ENCODE data around the gene LRP1B.
"Not testable (repeated sequence)": the region's sequence is repeated elsewhere in the genome, so short reads cannot be mapped to it uniquely, and the experiment has no call there.

The LRP1B gene

DNA sequence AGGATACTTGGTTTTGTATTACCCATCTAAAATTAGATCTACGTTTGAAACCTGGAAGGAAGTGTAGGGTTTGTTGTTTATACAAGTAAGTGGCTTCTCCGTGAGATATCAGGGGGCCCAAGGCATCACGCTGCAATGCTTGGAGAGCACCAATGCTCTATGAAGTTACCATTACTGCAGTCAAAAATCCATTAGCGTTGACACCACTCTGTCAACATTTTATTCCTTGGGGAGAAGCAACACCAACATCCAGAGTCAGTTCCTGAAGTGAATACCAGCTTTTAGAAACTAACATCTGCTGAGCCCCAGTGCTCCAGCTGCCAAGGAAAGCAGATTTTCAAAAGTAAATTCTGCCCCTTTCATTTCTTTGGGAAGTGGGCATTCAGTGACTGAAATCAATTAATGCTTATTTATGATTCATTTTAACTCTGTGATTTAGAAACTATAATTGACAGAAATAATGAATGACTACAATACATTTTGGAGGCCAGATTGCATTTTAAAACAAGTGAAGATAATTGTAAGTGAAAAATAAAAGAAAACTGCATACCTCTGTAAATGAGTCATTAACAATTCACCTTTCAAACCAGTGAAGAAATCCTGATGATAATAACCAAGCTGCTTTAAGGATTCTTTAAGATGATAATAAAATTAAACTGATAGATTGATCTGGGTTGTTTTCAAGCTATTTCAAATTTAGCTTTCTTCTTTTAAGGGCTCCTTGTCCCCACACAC lies 30.5 kb downstream of the LRP1B start:
- DNase-seq, result no peak

DNA sequence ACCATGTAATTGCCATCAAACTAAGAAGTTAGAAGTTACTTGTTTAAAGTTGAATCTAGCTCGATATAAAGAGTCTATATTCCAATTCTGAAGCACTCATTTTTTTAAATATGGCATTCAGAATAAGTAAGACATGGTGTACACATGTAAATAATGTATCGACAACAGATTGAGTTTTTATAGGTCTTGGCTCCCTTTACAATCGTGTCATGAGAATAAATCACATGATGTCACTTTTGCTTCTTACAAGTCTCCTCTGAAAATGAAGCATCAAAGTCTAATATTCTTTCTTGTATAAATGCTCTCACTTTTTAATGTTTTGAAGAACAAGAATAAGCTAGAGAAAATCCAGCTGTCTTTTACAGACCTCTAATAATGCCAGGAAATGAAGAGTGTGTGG lies 33.1 kb downstream of the LRP1B start:
- no peak for DNase-seq

DNA sequence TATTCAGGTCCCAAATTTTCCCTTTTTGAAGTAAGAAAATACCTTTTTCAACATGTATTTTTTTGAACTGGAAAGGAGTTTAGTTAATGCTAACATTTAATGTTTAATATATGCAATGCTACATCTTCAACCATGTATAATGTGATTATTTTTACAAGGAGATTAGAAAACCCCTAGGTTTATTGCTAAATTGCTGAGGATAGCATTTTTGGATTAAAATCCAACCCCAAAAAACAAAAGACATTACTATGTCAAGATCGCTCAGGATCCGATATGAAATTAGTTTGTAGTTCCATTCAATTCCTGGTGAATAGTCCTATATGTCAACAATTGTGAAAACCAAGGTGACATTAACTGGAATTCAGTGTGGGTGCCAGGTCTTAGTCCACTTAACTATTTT lies 35.2 kb downstream of the LRP1B start:
- no peak for DNase-seq

DNA sequence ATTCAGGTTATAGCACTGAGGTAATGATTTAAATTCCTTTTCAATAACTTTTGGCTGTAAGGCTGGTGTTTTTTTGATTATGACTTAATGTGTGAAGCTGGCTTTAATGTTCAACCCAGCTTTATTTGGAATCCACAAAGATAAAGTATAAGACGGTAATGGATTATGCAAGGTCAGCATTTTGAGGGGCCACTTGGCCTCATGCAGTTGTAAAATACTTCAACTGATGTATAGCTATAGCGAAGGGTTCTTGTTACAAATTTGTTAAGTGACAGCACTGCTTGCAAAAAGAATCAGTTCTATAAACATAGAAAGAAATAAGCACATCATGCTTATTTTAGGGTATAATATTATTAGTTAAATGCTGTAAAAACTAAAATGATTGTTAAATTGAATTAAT lies 36.6 kb downstream of the LRP1B start:
- no peak for DNase-seq

DNA sequence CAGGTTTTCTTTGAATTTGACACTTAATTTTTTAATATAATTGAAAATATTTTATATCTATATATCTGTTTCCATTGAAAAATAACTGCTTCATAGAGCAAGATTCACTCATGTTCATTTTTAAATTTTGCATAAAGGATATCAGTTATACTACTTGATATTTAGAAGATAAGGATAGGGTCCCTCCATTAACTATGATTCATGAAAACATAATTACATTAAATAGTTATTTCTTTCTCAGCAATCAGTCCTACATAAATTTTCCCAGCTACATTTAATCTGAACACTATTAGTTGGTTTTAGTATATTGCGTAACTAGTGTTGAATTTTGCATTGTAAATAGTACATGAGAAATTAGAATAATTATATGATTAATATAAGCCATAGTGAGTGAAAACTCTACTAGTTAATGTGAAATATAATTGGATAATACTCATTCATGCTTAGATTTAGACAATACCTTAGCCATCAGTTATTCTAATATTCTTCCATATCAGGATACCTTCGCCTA lies 42.7 kb downstream of the LRP1B start:
- DNase-seq, result no peak

DNA sequence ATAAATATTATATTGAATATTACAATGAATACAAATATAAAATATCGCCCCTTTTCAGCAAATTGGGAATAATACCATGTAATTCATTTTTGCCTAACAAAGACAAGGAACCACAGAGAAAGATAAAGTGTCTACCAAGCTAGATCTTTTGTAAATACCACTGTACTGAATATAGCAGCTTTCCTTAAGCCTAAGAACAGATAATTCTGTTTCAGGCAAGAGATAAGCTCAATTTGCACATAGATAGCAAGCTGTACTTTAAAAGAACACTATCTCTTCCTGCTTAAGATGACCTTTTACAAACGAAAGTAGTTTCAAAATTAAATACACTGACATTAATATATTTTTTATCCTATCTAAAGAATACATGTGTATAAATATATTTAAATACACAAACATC lies 43.2 kb downstream of the LRP1B start:
- not testable (repeated sequence) for DNase-seq

DNA sequence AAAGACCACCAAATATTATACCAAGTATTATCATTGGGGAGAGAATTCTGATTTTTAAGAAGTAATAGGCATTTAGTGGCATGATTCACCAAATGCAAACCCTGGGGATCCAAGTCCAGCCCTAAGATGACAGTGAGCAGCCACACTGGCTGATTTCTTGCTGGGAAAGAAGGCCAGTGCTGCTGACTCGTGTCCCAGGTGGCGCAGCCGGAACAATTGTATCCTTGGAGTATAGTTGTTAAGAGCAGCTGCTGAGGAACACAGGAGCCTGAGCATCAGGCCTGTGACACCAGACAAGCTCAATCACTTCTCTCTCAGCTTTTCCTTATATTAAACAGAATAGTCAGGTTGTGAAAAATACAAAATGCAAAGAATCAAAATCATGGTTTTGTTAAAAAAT lies 48.4 kb downstream of the LRP1B start:
- no peak for DNase-seq

DNA sequence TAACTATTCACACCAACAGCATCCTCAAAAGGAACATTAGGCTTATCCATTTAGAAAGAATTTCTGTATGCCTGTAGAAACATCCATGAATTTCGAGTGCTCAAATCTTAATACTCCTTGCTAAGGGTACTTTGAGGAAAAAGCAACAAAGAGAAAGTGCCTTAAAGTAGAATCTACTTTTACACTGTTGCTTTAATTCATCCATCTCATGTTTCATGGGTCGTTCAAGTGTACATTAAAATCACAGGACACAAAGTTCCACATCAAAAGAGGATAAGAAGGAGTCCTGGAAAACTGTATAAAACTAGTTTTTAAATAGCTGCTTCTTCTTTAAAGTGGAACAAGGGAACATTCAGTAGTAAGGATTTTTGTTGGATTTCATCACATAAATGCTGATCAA lies 54.5 kb downstream of the LRP1B start:
- no peak for DNase-seq

DNA sequence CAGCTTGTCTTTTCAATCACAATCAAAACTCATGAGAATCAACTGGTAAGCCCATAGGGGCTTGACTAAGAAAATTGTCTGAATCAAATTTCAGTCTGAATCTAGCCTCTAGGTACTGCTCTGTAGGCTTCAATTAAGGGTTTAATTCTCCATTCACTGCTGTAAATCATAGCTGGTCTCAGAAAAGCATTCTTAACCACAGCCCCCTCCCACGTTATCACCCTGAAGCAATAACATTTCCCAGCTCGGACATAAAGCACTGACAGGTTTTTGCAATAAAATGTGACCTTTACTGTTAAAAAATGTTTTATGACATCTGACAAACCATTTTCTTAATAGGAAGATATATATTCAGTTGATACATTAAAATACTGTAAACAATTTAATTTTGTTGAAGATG lies 55.0 kb downstream of the LRP1B start:
- no peak for DNase-seq

DNA sequence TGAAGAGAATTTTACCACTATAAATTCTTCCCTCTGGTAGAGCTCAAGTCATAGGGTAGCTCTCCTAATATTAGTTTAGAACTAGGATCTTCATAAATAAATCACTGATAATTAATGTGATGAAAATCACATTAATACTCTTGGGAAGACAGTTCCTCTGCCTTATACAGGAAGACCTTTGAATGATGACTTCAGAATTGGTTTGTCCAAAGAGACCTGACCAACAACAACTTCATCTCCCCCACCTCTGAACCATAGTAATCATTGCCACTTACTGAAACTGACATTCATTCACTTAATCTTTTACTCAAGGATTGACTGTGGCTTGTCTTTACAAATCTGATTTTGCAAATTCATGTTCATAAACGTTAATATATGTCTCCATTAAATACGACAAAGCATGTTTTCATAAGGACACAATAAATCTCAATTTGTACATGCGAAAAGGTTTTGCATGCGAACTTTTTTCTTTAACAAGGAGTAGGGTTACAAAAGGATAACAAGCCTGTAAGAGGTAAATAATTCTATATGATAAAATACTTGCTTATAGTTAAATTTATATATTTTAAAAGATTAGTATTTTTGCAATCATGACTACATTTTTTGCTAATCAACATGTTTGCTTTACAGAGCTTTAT lies 61.4 kb downstream of the LRP1B start:
- DNase-seq, result no peak

DNA sequence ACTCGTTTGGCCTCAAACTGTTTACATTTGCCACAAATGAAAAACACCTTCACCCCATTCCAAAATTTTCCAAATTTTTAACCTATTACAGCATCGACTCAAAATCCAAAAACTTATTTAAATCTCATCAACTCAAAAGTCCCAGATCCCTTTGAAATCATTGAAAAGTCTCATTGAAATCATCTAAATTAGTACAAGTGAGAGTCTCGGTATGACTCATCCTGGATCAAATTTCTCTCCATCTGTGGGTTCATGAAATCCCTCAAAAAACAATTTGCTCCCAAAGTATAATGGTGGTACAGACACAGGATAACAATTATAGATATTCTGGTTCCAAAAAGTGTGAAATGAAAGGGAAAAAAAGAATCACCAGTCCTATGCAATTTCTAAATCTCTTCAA lies 65.1 kb downstream of the LRP1B start:
- DNase-seq, result no peak

DNA sequence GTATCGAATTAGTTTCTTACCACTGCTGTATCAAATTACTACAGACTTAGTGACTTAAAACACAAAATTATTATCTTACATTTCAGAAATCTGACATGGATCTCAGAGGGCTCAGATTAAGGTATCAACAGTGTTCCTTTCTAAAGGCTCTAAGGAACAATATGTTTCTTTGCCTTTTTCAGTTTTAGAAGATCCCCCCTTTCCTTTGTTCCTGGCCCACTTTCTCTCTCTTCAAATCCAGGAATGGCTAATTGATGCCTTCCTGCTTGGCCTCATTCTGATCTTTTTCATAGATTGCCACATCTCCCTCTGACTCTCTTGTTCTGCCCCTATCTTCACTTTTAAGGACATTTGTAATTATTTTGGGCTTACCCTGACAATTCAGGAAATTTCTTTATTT lies 65.7 kb downstream of the LRP1B start:
- DNase-seq, result no peak

DNA sequence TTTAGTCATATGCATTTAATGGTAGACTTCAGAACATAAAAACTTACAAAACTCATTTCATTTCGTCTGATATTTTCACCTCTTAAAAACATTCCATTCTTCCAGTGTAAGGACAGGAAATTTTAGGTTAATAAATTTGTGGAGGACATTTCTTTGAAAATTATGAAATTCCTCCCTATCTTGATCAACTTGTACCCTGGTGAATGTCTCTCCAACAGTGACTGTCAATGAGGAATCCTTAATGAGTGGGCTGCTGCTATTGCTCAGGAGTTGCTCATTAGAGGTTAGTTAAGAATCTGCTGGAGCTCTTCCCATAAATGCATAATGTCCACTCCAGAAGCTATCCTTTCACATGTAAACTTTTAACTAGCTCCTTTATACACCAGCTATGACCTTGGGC lies 69.1 kb downstream of the LRP1B start:
- no peak for DNase-seq

DNA sequence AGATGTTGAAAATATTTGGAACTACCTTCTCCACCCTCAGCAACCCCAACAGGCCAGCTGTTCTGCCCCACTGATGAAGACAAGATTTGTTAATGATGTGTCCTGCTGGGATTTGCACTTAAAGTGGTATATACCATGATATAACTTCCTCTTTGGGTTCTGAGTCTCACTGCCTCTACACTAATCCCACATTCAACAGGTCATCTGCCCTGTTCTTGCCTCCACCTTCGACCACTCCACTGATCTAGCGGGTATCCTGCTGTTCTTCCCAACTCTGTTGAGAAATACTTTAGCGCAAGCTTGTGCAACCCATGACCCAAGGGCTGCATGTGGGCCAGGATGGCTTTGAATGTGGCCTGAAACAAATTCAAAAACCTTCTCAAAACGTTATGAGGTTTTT lies 72.7 kb downstream of the LRP1B start:
- no peak for DNase-seq

DNA sequence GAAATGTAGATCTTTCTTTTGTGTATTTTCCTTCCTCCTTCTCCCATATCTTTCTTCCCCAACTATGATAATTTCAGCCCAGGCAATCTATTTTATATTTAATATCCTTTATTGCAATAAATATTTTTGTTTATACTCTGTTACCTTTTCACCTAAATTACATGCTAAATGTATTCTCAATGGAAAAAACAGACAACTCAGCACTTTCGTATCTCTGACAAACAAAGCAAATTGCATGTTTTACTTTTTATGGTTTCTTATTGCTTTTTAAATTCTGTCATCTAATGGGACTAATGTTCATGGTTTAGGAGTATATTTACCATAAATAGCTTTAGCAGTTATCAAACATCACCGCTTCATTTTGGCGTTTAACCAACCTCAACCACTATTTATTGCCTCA lies 74.0 kb downstream of the LRP1B start:
- DNase-seq, result no peak

DNA sequence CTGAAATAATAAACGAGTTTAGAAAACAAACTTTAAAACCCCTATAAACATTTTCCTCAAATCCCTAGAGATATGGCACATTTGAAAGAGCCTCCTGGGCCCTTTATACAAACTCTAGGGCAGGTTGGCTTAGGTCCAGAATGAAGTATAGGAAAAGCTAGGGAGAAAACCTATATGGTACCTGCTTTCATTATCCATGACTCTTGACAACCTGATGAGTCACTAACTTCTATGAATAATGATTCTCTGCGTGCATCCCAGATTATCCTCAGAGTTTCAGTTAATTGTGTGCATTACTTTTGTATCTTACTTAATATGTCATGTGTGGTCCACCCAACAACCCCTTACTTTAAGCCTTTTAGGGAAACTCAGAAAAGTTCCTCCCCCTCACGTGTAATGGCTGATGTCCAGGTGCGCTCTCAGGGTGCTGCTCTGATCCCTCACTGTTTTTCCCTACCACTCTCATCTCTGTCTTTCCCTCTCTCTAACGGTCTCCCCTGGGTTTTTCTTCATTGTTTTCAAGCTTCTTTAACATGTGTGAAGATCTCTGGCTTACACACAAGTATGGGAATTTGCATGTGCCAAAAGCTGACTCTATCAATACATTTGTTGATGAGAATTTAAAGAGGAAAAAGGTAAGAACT lies 78.5 kb downstream of the LRP1B start:
- DNase-seq, result no peak

DNA sequence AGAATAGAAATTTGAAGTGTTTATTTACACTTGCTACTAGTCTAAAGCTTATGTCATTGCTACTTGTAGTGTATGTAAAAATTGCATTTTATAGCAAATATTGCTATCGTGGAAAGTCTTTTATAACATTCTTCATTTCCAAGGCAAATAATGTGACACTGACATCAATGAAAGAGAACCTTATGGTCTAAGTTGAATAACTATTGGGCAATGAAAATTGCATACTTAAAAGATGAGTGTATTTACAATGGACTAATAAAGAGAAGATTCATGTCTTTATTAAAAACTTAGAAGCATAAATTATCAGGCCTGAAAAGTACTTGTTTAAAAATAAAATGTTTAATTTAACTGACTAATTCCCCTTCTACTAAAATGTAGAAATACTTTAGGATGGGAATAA lies 82.2 kb downstream of the LRP1B start:
- DNase-seq, result no peak

DNA sequence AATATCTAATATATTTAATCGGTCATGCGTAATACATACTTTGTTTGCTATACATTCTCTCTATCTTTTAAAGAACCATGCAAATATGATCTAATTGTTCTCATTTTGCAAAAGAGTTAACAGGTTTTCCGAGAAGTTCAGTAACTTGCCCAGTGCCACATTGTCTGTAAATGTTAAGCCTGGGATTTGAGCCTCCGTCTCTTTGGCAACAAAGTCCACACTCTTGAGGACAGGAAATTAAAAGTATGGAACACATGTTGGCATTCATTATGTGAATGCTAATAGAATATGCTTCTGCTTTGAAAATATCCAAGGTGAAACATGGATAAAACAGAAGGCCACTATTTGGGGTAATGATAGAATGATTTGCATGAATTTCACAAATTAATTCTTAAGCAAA lies 85.2 kb downstream of the LRP1B start:
- DNase-seq, result no peak

DNA sequence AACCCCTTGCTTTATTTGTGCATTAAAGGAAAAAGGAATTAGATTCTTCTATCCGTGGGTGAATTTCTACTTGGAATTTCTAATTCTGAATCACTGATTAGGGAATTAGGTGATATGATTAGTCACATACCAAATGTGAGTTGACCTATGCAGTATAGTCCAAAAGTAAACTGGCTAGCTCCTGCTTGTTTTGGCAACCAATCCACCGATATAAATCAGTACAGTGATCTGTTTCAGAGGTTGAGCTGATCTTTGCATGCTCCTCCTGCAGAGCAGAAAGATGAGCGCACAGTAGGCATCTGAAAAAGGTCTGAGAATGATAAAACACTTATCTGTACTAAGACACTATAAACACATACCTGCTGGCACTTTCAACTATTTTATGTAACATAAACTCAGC lies 86.6 kb downstream of the LRP1B start:
- no peak for DNase-seq

DNA sequence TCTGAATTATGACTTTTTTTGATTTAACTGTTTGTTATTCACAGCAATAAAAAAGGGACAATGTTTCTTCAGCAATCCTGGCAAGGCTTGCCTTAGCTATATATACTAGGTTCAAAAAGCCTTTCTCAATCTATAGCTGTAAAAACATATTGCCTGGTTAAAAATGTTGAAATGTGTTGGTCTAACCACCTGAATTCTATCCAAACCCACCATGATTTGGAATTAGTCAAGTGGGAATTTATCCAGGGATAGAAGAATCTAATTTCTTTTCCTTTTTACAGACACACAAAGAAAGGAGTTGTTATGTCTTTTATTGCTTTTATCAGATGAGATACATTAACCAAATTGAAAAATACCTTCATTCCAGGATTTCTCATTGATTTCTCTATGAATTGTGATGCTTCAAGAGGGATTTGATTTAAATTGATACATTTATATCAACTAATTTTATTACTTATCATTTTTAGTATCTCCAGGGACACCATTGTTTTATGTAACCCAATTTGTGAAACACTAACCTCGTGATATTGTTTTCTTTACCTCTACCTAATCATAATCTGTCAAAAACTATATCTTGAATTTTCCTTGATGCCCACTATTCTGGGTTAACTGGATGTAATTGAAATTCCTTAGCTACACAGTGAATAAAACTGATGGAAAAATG lies 88.1 kb downstream of the LRP1B start:
- DNase-seq, result no peak

DNA sequence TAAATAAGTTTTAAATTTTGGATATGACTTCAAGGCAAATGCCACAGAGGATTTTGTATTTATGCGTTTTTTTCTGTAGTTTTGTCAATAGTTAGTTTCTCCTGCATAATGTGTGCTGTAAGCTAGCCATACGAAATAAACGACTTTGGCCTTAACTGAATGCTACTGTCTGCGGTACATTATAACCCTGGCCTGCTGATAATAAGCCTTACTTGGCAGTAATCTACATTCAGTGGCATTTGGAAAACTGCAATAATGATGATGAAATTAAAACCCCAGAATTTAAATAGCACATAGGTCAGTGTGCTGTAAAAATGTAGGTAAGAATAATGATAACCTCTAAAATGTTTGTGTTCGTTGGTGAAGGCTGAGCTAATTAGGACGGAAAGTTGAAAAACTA lies 88.8 kb downstream of the LRP1B start:
- no peak for DNase-seq

DNA sequence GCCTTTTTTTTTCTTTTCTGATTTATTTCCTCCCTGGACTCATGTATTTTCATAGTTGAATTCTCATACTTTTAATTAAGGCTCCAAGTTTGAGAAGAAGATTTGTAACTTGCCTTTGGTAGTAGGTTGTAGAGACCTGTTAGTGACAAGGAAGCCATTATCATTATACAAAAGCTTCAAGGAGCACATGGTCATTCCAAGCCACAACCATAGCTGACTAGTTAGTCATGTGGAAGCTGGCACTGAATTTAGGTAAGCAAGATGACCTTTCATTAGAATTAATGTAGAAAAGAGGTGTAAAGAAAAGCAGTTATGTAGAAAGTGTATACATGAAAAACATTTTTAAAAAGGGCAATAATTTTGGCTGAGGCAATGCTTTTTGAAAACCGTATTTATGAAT lies 89.7 kb downstream of the LRP1B start:
- DNase-seq, result no peak

DNA sequence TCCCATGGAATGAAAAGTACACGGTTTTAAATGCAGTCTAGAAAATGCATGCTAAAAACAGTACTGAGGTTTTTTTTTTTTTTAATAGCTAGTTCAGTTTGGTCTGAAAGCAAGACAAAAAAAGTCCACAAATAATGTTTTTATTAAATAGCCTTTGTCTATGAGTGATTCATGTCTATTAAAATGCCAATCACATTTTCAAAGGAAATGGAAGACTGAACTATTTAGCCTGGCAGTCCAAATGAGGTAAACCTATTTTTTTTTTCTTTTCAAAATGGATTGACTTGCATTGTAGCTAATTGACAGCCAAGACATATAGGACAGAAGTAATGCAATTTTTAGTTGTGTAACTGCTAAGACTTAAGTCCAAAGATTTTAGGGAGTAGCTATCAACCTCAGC lies 90.3 kb downstream of the LRP1B start:
- DNase-seq, result no peak

DNA sequence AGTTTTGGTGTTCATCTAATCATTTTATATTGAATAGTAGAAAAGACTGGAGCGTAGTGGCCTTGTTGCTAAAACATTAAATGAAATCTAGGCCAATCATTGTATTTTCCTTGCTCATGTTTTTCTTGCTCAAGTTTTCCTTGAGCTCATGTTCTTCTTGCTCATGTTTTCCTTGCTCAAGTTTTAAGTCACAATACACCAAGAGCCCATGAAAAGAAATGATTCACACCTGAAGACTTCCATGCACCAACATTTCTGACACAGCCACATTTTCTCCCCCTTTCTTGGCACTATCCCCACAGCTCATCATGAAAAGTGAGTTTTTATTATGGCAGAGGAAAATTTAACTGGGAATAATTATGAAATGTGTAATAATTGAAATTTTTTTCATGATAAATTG lies 92.0 kb downstream of the LRP1B start:
- DNase-seq, result no peak

Measured in stimulated activated CD8-positive, alpha-beta memory T cell treated with anti-CD3 and anti-CD28 coated beads, Interleukin-4, amount 100 ng/mL, for 48 hours (primary cell).